Esophagus muscularis mucosa (tissue), 4 donors: ENCODE measurements around the gene USP34. TPM values are rescaled to one million over a fixed set of nuclear protein-coding genes. Genes with fewer than 3 reads are reported as not detected.

Experiments
- DNase-seq: peaks from one replicate; pipeline ENCODE4 v3.0.0-alpha.2; 2017; ENCODE audit errors: extremely low spot score
- H3K27ac ChIP-seq, 4 donors: fragments of 200-600 bp; sonication (generic); replicated peaks in 1 of 4; 1 replicate in 3 of 4; 2 replicates in 1 of 4; pipeline ENCODE4 v1.5.1; 2016 to 2019; ENCODE audit warnings: mild to moderate bottlenecking in 1 of 4
- H3K27me3 ChIP-seq, 4 donors: fragments of 200-600 bp; sonication (generic); one replicate each; pipeline versions ENCODE4 v1.5.1 to v1.6.0; 2016 to 2019
- H3K36me3 ChIP-seq, 4 donors: fragments of 200-600 bp; sonication (generic); one replicate each; pipeline ENCODE4 v1.5.1; 2016 to 2019
- H3K4me1 ChIP-seq, 4 donors: fragments of 200-600 bp; sonication (generic); one replicate each; pipeline ENCODE4 v1.5.1; 2016 to 2019
- H3K4me3 ChIP-seq, 4 donors: fragments of 200-600 bp; sonication (generic); 1 replicate in 2 of 4; 2 replicates in 2 of 4; pipeline ENCODE4 v1.5.1; 2016 to 2019; ENCODE audit warnings: mild to moderate bottlenecking in 4 of 4, moderate library complexity in 1 of 4
- H3K9me3 ChIP-seq, 4 donors: fragments of 200-600 bp; sonication (generic); 1 replicate in 3 of 4; 2 replicates in 1 of 4; pipeline ENCODE4 v1.5.1; 2016 to 2019
- EP300 ChIP-seq: sonication (generic); formaldehyde crosslinking; IDR thresholded peaks from one replicate; pipeline ENCODE4 v1.6.1; 2017; ENCODE audit warnings: antibody characterized with exemption
- POLR2A ChIP-seq: fragments of 450-650 bp; IDR thresholded peaks from one replicate; pipeline ENCODE4 v1.6.1; 2017; ENCODE audit warnings: antibody characterized with exemption, moderate library complexity, mild to moderate bottlenecking, low read depth
- POLR2AphosphoS5 ChIP-seq, 2 donors: sonication (generic); formaldehyde crosslinking; IDR thresholded peaks; one replicate each; pipeline ENCODE4 v1.6.1; 2017; ENCODE audit warnings: antibody characterized with exemption in 2 of 2
- WGBS: methylation state at CpG from one replicate; pipeline ENCODE4 v1.1.5; 2018; 5-methylcytosine and 5-hydroxymethylcytosine counted together
- intact Hi-C: fragments of 100-400 bp; cut with DNase I; formaldehyde crosslinking; loops from one replicate; pipeline ENCODE4 v1.15.1; 2023
- total RNA-seq, 4 donors: library from RNA; depleted of rRNA; stranded (reverse); fragments of >200 nt; gene quantifications; one replicate each; pipeline versions ENCODE4 v1.1.0 to v1.2.1, GENCODE V29; 2016
- TF ChIP-seq, protein P1 (sequence below), 3 experiments: fragments of 200-600 bp in 2 of 3; fragments of 450-650 bp in 1 of 3; sonication (generic) in 2 of 3; IDR thresholded peaks; one replicate each; pipeline ENCODE4 v1.5.1; 2017 to 2019; ENCODE audit warnings: antibody characterized with exemption in 3 of 3, mild to moderate bottlenecking in 2 of 3, moderate library complexity in 1 of 3

USP34 gene
- total RNA-seq, 4 donors from 2014 or later: 124 to 137 (median 129) TPM

DNA sequence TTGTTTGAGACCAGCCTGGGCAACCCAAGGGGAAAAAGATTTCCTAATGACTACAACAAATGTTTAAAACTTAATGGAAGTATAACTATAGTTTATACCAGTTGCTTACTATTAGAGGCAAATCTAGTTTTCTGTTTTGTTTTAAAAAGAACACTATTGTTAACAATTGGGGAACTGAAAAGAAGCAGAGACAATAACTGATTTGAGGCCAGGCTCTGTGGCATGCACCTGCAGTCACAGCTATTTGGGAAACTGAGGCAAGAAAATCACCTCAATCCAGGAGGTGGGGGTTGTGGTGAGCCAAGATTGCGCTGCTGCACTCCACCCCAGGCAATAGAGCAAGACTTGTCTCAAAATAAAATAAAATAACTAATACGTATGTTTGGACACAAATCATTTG, 28.2 kb upstream of the USP34 start:
- WGBS: 86% methylated on average over 2 of the region's 2 CpGs
- Histone ChIP-seq H3K9me3 (no peaks in the 10 kb centered on the region), H3K4me3 (no peak overlapping the region), H3K27ac (no peak overlapping the region), H3K27me3 (no peaks in the 10 kb centered on the region), H3K36me3 (peaks cover 19 to 93% (median 61%) of the 10 kb centered on the region in 4 donors), H3K4me1 (peaks cover 0 to 8% (median 0%) of the 10 kb centered on the region in 4 donors)
- no peak for DNase-seq
- intact Hi-C loops: no loop called here
- TF ChIP-seq POLR2AphosphoS5 (IDR thresholded peaks at IDR 0.05): no peak
- no peak for TF ChIP-seq EP300
- TF ChIP-seq, protein P1, sequence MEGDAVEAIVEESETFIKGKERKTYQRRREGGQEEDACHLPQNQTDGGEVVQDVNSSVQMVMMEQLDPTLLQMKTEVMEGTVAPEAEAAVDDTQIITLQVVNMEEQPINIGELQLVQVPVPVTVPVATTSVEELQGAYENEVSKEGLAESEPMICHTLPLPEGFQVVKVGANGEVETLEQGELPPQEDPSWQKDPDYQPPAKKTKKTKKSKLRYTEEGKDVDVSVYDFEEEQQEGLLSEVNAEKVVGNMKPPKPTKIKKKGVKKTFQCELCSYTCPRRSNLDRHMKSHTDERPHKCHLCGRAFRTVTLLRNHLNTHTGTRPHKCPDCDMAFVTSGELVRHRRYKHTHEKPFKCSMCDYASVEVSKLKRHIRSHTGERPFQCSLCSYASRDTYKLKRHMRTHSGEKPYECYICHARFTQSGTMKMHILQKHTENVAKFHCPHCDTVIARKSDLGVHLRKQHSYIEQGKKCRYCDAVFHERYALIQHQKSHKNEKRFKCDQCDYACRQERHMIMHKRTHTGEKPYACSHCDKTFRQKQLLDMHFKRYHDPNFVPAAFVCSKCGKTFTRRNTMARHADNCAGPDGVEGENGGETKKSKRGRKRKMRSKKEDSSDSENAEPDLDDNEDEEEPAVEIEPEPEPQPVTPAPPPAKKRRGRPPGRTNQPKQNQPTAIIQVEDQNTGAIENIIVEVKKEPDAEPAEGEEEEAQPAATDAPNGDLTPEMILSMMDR (IDR thresholded peaks at IDR 0.05): no peak
- no peak for TF ChIP-seq POLR2A

DNA sequence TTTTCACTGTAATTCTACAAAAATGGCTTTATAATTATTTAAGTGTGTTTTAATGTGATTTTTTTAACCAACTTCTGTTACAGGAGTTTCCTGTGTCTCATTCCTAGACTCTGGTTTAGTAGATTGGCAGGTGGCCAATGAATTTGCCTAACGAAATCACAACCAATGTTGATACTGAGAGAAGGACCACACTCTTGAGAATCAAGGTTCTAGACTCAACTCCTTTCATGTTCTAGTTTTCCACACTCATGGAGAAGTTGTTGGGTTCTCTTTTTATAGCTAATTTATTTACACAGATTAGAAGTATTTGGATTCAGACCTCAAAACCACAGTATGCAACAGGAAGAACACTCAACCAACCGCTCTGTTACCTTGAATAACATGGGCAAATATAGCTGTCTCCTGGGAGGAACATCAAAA, 22.6 kb upstream of the USP34 start:
- H3K27me3 ChIP-seq: no peaks in the 10 kb centered on the region
- no peak overlapping the region for H3K27ac ChIP-seq
- no peak for TF ChIP-seq POLR2A
- no peak for TF ChIP-seq EP300
- no peak for TF ChIP-seq POLR2AphosphoS5 (IDR thresholded peaks at IDR 0.05)
- TF ChIP-seq, protein P1 (IDR thresholded peaks at IDR 0.05): no peak
- peaks cover 45 to 100% (median 91%) of the 10 kb centered on the region in 4 donors for H3K36me3 ChIP-seq
- H3K4me3 ChIP-seq: no peak overlapping the region
- H3K9me3 ChIP-seq: no peaks in the 10 kb centered on the region
- intact Hi-C loops: no loop called here
- H3K4me1 ChIP-seq: peaks cover 0 to 6% (median 5%) of the 10 kb centered on the region in 4 donors
- 49% methylated on average over 2 of the region's 2 CpGs for WGBS
- no peak for DNase-seq

DNA sequence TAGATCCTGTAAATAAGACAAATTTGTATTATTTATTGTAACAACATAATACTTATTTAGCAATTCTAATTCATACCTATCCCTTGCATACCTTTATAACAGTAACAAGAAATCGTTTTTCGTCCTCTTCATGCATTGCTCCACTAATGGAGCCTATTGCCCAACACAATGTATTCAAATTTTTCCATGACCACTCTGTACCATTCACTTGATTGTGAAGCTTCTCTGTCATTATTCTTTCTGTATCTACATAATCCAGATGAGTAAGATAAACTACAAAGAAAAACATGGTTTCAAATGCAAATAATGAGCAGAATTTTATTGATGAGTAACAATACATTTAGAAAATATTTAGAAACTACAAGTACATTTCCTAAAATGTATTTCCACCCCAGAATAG, 21.6 kb upstream of the USP34 start:
- intact Hi-C loops: no loop called here
- Histone ChIP-seq H3K4me1 (peaks cover 0 to 13% (median 12%) of the 10 kb centered on the region in 4 donors), H3K4me3 (no peak overlapping the region), H3K27ac (no peak overlapping the region), H3K36me3 (peaks cover 45 to 100% (median 87%) of the 10 kb centered on the region in 4 donors), H3K9me3 (no peaks in the 10 kb centered on the region), H3K27me3 (no peaks in the 10 kb centered on the region)
- TF ChIP-seq POLR2AphosphoS5 (IDR thresholded peaks at IDR 0.05) (no peak), POLR2A (no peak), EP300 (no peak)
- TF ChIP-seq, protein P1 (IDR thresholded peaks at IDR 0.05): no peak
- WGBS: 86% methylated on average over 2 of the region's 2 CpGs
- no peak for DNase-seq

DNA sequence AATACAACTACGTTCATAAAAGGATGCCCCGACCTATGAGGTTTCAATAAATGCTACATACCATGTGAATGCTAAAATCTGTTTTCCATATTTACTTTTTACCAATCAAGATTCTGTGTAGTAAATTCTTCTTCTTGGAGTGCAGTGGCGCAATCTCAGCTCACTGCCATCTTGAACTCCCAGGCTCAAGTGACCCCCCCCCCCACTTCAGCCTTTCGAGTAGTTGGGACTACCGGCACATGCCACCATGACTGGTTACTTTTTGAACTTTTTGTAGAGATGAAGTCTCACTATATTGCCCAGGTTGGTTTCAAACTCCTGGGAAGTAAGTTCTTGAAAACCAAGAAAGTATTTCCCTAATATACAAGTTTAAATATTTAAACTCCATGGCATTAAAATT, 14.4 kb upstream of the USP34 start:
- 94% methylated on average over 5 of the region's 5 CpGs for WGBS

More for the DNA sequence above, 14.4 kb upstream of the USP34 start:
- no peak overlapping the region for H3K4me3 ChIP-seq
- no peaks in the 10 kb centered on the region for H3K9me3 ChIP-seq
- intact Hi-C loops: no loop called here
- H3K27me3 ChIP-seq: no peaks in the 10 kb centered on the region
- no peak overlapping the region for H3K27ac ChIP-seq
- TF ChIP-seq, protein P1 (IDR thresholded peaks at IDR 0.05): no peak
- TF ChIP-seq EP300: no peak
- no peak for TF ChIP-seq POLR2A
- no peak for TF ChIP-seq POLR2AphosphoS5 (IDR thresholded peaks at IDR 0.05)
- DNase-seq: no peak
- peaks cover 0 to 21% (median 12%) of the 10 kb centered on the region in 4 donors for H3K4me1 ChIP-seq
- peaks cover 19 to 99% (median 80%) of the 10 kb centered on the region in 4 donors for H3K36me3 ChIP-seq
